ENCODE results near the gene DNAH14.

DNA sequence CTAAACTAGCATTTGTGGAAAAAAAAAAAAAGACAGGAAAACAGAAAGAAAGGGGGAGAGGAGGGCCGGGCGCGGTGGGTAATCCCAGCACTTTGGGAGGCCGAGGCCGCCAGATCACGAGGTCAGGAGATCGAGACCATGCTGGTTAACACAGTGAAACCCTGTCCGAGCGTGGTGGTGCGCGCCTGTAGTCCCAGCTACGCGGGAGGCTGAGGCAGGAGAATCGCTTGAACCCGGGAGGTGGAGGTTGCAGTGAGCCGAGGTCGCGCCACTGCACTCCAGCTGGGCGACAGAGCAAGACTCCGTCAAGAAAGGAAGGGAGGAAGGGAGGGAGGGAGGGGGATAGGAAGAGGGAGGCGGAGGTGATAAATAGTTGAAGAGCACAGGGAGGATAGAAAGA lies 443.7 kb downstream of the DNAH14 start:
- TF ChIP-seq, protein P1, sequence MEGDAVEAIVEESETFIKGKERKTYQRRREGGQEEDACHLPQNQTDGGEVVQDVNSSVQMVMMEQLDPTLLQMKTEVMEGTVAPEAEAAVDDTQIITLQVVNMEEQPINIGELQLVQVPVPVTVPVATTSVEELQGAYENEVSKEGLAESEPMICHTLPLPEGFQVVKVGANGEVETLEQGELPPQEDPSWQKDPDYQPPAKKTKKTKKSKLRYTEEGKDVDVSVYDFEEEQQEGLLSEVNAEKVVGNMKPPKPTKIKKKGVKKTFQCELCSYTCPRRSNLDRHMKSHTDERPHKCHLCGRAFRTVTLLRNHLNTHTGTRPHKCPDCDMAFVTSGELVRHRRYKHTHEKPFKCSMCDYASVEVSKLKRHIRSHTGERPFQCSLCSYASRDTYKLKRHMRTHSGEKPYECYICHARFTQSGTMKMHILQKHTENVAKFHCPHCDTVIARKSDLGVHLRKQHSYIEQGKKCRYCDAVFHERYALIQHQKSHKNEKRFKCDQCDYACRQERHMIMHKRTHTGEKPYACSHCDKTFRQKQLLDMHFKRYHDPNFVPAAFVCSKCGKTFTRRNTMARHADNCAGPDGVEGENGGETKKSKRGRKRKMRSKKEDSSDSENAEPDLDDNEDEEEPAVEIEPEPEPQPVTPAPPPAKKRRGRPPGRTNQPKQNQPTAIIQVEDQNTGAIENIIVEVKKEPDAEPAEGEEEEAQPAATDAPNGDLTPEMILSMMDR (IDR thresholded peaks at IDR 0.05): no peak
- no peak for TF ChIP-seq POLR2AphosphoS5 (IDR thresholded peaks at IDR 0.05)
- TF ChIP-seq POLR2A (IDR thresholded peaks at IDR 0.05): no peak

Data from breast epithelium (tissue), 3 donors.